Measurements from ENCODE around the gene SPINK2.

Gene SPINK2

DNA sequence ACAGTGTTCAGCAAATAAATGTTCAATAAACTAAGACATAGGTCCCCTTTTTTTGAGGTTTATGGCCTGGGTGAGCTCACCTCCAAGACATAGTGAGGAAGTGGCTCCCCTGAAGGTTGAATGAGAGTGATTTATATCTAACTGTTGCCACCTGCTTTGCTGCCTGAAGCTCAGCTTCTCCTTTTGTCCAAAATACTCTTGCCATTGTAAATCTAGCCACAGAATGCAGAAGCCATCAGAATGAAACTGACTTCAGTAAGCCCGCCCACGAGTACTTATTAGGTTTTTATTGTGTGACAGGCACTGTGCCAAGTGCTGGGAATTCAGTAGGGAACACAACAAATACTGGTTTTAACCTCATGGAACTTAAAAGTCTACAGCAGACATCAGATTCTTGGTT, 18.0 kb downstream of the SPINK2 start:
- no peak for DNase-seq (ENCODE audit: low read depth)
- no peak overlapping the region for H3K4me3 ChIP-seq (ENCODE audit: low read depth, low read length)
- TF ChIP-seq, protein P1, sequence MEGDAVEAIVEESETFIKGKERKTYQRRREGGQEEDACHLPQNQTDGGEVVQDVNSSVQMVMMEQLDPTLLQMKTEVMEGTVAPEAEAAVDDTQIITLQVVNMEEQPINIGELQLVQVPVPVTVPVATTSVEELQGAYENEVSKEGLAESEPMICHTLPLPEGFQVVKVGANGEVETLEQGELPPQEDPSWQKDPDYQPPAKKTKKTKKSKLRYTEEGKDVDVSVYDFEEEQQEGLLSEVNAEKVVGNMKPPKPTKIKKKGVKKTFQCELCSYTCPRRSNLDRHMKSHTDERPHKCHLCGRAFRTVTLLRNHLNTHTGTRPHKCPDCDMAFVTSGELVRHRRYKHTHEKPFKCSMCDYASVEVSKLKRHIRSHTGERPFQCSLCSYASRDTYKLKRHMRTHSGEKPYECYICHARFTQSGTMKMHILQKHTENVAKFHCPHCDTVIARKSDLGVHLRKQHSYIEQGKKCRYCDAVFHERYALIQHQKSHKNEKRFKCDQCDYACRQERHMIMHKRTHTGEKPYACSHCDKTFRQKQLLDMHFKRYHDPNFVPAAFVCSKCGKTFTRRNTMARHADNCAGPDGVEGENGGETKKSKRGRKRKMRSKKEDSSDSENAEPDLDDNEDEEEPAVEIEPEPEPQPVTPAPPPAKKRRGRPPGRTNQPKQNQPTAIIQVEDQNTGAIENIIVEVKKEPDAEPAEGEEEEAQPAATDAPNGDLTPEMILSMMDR (IDR thresholded peaks at IDR 0.05; ENCODE audit: control insufficient read depth, extremely low read depth, insufficient read depth), result no peak

DNA sequence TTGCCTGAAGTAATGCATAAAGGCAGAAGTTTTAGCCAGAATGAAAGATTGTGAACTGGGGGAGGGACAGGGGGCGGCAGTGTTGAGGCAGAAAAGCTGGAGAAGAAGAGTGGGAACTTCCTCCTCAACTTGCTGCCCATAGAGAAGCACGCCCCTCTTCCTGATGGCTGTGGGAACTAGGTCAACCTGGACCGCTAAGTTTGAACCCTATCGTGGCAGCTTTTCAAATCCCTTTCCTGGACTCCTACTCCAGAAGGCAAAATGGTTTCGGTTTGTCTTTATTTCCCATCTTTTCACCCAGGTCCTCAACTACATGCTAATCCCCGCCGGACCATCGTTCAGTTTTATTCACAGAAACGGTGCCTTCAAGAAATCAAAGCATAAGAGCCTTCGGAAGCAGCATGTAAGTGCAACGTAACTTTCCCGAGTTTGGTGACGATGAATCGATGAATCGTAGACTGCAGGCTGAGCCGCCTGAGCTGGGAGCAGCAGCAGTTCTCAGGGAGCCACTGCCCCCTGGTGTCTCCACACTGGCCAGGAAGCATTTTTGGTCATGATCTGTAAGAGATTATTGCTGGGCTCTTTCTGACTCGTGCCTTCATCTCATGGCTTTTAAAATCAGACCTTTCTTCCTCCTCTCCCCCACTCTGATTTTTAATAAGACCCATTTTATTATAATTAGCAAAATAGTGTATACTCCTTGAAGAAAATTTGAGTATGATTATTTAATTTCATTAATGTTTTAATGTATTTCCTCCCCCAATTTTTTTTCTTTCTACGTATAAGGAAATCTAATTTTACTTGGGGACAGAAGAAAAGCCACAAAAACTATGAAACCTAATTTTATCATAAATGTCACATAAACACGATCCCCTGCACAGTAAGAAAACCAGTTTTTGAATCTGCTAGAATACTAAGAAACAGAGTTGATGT, 21.4 kb downstream of the SPINK2 start:
- peak; percentile 60 for DNase-seq (ENCODE audit: low read depth)
- TF ChIP-seq, protein P1 (IDR thresholded peaks at IDR 0.05; ENCODE audit: control insufficient read depth, extremely low read depth, insufficient read depth), result peak; percentile 96
- H3K4me3 ChIP-seq (ENCODE audit: low read depth, low read length), result peak overlapping the region; percentile 59

DNA sequence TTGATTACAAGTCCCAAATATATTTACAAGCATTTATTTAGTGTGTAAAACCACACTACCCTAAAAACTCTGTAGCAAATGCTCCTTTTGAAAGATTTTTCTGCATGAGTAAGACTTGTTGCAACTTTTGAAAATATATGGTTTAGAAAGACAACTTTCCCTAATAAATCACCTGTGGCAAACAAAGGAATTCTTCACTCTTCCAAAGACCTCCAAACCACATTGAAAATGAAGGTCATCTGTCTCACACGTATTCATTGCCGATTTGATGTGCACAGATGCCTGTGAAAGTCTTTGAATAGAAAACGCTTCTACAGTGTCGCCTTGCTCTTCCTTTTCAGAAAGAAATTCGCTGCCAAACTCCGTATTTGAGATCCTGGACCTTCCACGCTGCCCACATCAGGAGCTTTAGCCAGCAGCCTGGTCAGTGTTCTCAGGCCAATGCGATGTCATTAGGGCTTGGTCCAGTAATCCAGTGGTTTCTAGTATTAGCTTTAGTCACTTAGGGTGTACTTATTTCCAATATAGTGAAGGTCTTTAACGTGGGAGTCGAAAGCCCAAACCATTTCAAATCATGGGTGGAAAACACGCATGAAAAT, 22.2 kb downstream of the SPINK2 start:
- DNase-seq (ENCODE audit: low read depth), result no peak

DNA sequence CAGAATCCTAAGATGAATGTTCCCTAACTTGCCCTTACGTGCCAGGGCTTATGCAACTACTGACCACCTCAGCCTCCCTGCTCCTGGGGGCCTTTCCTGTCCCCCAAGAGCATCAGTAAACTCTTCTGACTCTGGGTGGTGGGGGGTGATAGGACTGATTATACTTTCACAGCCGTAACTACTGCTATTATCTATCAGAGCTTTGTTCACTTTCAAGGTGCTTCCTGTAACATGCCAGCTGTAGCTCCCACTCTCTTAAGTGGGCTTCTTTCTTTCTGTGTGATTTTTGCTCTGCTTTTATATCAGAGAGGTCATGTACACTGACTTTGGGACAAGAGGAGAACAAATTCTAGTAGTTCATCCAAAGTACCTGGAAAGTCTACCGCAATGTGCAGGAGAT, 25.3 kb downstream of the SPINK2 start:
- no peak overlapping the region for H3K4me3 ChIP-seq (ENCODE audit: low read depth, low read length)
- DNase-seq (ENCODE audit: low read depth), result no peak
- TF ChIP-seq, protein P1 (IDR thresholded peaks at IDR 0.05; ENCODE audit: control insufficient read depth, extremely low read depth, insufficient read depth), result no peak

More for the DNA sequence above, 22.2 kb downstream of the SPINK2 start:
- TF ChIP-seq, protein P1 (IDR thresholded peaks at IDR 0.05; ENCODE audit: control insufficient read depth, extremely low read depth, insufficient read depth), result no peak
- H3K4me3 ChIP-seq (ENCODE audit: low read depth, low read length), result peak overlapping the region; percentile 59; the same call in 1 of the 2 replicates

DNA sequence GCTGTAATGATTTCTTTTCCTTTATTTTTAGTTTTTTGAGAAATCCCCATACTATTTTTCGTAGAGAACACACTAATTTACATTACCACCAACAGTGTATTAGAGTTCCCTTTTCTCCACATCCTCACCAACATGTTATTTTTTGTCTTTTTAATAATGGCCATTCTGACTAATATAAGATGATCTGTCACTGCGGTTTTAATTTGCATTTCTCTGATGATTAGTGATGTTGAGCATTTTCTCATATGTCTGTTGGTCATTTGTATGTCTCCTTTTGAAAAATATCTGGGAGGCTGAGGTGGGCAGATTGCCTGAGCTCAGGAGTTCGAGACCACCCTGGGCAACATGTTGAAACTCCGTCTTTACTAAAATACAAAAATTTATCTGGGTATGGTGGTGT, 30.2 kb downstream of the SPINK2 start:
- DNase-seq (ENCODE audit: low read depth), result no peak
- TF ChIP-seq, protein P1 (IDR thresholded peaks at IDR 0.05; ENCODE audit: control insufficient read depth, extremely low read depth, insufficient read depth), result no peak
- H3K4me3 ChIP-seq (ENCODE audit: low read depth, low read length), result no peak overlapping the region

DNA sequence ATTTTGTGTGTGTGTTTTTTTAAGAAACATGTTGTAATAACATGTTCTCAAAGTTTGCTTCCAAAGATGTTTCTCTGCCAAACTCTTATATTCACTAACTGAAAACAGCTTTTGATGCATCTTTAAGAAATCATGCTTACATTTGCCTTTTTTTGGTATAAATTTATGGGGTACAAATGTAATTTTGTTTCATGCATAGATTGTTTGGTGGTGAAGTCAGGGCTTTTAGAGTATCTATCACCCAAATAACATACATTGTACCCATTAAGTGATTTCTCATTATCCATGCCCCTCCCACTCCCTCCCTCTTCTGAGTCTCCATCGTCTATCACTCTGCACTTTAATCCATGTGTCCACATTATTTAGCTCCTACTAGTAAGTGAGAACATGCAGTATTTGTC, 30.8 kb downstream of the SPINK2 start:
- H3K4me3 ChIP-seq (ENCODE audit: low read depth, low read length), result no peak overlapping the region
- no peak for DNase-seq (ENCODE audit: low read depth)
- TF ChIP-seq, protein P1 (IDR thresholded peaks at IDR 0.05; ENCODE audit: control insufficient read depth, extremely low read depth, insufficient read depth), result no peak
